ENCODE measurements around the gene ABHD10. TPM values are rescaled to one million over a fixed set of nuclear protein-coding genes. Genes with fewer than 3 reads are reported as not detected.

Gene ABHD10
- total RNA-seq, 1 experiment from 2014 or later: 21.8 TPM

DNA sequence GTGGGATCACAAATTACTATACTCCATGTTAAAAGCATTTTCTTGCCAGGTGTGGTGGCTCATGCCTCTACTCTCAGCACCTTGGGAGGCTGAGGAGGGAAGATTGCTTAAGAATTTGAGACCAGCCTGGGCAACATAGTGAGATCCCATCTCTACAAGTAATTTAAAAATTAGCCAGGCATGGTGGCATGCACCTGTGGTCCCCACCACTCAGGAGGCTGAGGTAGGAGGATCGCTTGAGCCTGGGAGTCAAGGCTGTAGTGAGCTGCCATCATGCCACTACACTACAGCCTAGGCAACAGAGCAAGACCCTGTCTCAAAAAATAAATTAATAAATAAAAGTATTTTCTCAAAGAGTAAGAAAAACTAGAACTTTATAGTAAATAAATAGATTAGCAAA, 22.9 kb upstream of the ABHD10 start:
- Histone ChIP-seq H3K4me1 (ENCODE audit: insufficient read depth, low read length) (peaks cover 9% of the 10 kb centered on the region; the same call in 1 of the 2 replicates), H3K14ac (ENCODE audit: insufficient read depth, low read length) (no peak overlapping the region), H2BK5ac (ENCODE audit: insufficient read length, low read length) (no peak overlapping the region), H3K9ac (ENCODE audit: extremely low read depth, insufficient read length, low read length) (no peak overlapping the region), H3K4ac (ENCODE audit: low read depth, low read length) (no peak overlapping the region), H2BK120ac (ENCODE audit: low read depth, low read length, poor library complexity, severe bottlenecking) (no peak overlapping the region), H4K8ac (replicated peaks; ENCODE audit: insufficient read length, low read depth, low read length) (no peak overlapping the region), H4K5ac (ENCODE audit: insufficient read length, low read depth, low read length) (no peak overlapping the region), H2BK15ac (ENCODE audit: low read depth, low read length) (no peak overlapping the region), H2AFZ (ENCODE audit: low read length) (no peak overlapping the region), H2BK20ac (ENCODE audit: low read depth, low read length, poor library complexity, severe bottlenecking) (no peak overlapping the region), H4K91ac (ENCODE audit: insufficient read length, low read depth, low read length) (no peak overlapping the region), H3K79me1 (ENCODE audit: insufficient read depth, low read depth, low read length, poor library complexity, severe bottlenecking) (no peaks in the 10 kb centered on the region), H3K79me2 (ENCODE audit: insufficient read depth, low read length) (no peaks in the 10 kb centered on the region), H2AK5ac (ENCODE audit: insufficient read length, low read length) (no peak overlapping the region), H3K23ac (ENCODE audit: insufficient read length, low read depth, low read length) (no peak overlapping the region), H3K23me2 (ENCODE audit: insufficient read length, low read depth, low read length, poor library complexity, severe bottlenecking) (no peaks in the 10 kb centered on the region), H4K20me1 (ENCODE audit: control insufficient read depth, insufficient read depth, insufficient read length) (no peaks in the 10 kb centered on the region), H3K27me3 (ENCODE audit: insufficient read depth, low read length) (peaks cover 1% of the 10 kb centered on the region; the same call in 1 of the 2 replicates), H3K18ac (ENCODE audit: insufficient read length, low read depth, low read length) (no peak overlapping the region), H3K27ac (ENCODE audit: insufficient read length, low read depth, low read length) (no peak overlapping the region), H3K4me2 (ENCODE audit: insufficient read depth, insufficient read length, low read length) (no peak overlapping the region), H3T11ph (ENCODE audit: low read length) (no peak overlapping the region), H3K9me3 (ENCODE audit: control insufficient read depth, low read depth, low read length) (no peaks in the 10 kb centered on the region), H2BK12ac (ENCODE audit: insufficient read length, low read depth, low read length) (no peak overlapping the region), H3K56ac (ENCODE audit: insufficient read length, low read depth, low read length) (no peak overlapping the region)
- H3K4me1 Mint-ChIP-seq: peaks cover 46 to 49% of the 10 kb centered on the region in 2 experiments
- no peak for DNase-seq
- no peak for TF ChIP-seq CTCF (conservative IDR thresholded peaks at IDR 0.05)
- no peaks in the 10 kb centered on the region; a peak in 1 of 5 replicates for H3K9me3 Mint-ChIP-seq
- peaks cover 0 to 2% (median 0%) of the 10 kb centered on the region in 3 experiments; a peak in 2 of 7 replicates for H3K36me3 Mint-ChIP-seq (ENCODE audit: insufficient read depth in 1 of 3, low read depth in 3 of 3)
- no CpG with 5 or more reads among the region's 1 CpG for WGBS (ENCODE audit: extremely low coverage, insufficient read length, low lambda C conversion rate)
- no peak overlapping the region for H3K27ac Mint-ChIP-seq
- H3K27me3 Mint-ChIP-seq (ENCODE audit: low read depth): peaks cover 22% of the 10 kb centered on the region
- H3K4me3 Mint-ChIP-seq: no peak overlapping the region
